ENCODE results near the gene TMEM117. TPM values are rescaled to one million over a fixed set of nuclear protein-coding genes. Genes with fewer than 3 reads are reported as not detected.

Gene TMEM117
- polyA plus RNA-seq, 1 donor (not counting 4 experiments of a cell fraction or from before 2014, with no cell fraction given): 8.5 TPM

DNA sequence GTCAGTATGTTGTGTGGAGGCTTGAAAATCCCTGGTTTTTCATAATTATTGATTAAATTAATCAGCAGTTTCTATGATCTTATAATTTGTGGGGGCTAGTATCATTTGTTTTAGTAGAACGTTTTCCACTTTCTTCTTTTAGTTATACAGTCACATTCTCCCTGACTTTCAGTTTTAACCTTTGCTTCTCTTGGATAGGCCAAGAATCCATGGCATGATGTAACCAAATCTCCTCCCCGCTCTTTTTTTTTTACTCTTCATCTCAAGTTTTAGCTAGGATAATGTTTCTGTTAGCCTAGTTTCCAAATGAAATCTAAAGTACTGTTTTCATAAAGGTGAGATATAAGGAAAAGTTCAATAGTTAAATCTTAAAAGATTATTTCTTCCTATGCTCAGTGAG, 106.5 kb downstream of the TMEM117 start:
- Histone ChIP-seq H3K36me3 (ENCODE audit: control insufficient read depth in 2 of 2, extremely low read depth in 1 of 2, insufficient read depth in 2 of 2, low read length in 2 of 2) (no peaks in the 10 kb centered on the region), H3K9me1 (ENCODE audit: control insufficient read depth, extremely low read depth, insufficient read depth, low read length) (no peaks in the 10 kb centered on the region), H2AFZ (ENCODE audit: control insufficient read depth, low read length) (no peak overlapping the region), H3K4me2 (ENCODE audit: control insufficient read depth, extremely low read depth, insufficient read depth, low read depth, low read length) (no peak overlapping the region), H3K79me2 (ENCODE audit: control insufficient read depth, insufficient read depth, low read length) (no peaks in the 10 kb centered on the region), H3K27me3 (ENCODE audit: control insufficient read depth, extremely low read depth, insufficient read depth, low read length) (no peaks in the 10 kb centered on the region), H3K4me1 (ENCODE audit: control insufficient read depth, extremely low read depth, insufficient read depth, low read length) (no peaks in the 10 kb centered on the region), H3K4me3 (ENCODE audit: control insufficient read depth in 2 of 3, extremely low read depth in 1 of 3, insufficient read depth in 2 of 3, low read depth in 1 of 3, low read length in 3 of 3) (no peak overlapping the region), H3K27ac (ENCODE audit: control insufficient read depth, insufficient read depth, low read length) (no peak overlapping the region), H4K20me1 (ENCODE audit: control insufficient read depth, extremely low read depth, insufficient read depth, low read length) (no peaks in the 10 kb centered on the region), H3K9ac (ENCODE audit: control insufficient read depth, extremely low read depth, insufficient read depth, low read length) (no peak overlapping the region), H3K9me3 (ENCODE audit: control insufficient read depth, low read depth, low read length) (no peaks in the 10 kb centered on the region)
- dilution Hi-C loops (cut with MboI; ENCODE audit: extremely low pct_ligation_motif_present, low sequenced_read_pairs): no loop called here
- TF ChIP-seq EZH2 (IDR thresholded peaks at IDR 0.05; ENCODE audit: low read length): no peak
- TF ChIP-seq, protein P1, sequence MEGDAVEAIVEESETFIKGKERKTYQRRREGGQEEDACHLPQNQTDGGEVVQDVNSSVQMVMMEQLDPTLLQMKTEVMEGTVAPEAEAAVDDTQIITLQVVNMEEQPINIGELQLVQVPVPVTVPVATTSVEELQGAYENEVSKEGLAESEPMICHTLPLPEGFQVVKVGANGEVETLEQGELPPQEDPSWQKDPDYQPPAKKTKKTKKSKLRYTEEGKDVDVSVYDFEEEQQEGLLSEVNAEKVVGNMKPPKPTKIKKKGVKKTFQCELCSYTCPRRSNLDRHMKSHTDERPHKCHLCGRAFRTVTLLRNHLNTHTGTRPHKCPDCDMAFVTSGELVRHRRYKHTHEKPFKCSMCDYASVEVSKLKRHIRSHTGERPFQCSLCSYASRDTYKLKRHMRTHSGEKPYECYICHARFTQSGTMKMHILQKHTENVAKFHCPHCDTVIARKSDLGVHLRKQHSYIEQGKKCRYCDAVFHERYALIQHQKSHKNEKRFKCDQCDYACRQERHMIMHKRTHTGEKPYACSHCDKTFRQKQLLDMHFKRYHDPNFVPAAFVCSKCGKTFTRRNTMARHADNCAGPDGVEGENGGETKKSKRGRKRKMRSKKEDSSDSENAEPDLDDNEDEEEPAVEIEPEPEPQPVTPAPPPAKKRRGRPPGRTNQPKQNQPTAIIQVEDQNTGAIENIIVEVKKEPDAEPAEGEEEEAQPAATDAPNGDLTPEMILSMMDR (optimal IDR thresholded peaks at IDR 0.05 in 1 of 3, IDR thresholded peaks at IDR 0.05 in 1 of 3, conservative IDR thresholded peaks at IDR 0.05 in 1 of 3; ENCODE audit: extremely low read depth in 1 of 3, insufficient read depth in 2 of 3, low read length in 3 of 3): no peak
- DNase-seq (ENCODE audit: low read depth, low spot score): no peak
- FAIRE-seq: no peak

DNA sequence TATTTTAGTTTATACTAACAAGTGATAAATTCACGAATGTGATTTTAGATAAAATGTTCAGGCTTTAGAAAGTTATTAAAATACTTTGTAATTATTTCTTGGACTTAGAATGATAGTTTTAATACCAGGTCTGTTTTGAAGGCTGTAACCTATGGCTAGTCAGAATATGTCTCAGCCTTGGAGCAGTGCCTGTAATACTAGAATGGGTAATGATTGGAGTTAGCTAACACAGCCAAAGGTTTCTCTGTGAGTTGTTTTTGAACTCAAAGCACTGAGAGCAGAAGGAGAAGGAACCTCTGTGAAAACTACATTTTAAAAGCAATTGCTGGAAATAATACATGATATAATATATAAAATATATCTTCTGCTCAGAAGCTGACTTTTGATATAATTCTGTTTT, 110.1 kb downstream of the TMEM117 start:
- no peak for FAIRE-seq
- dilution Hi-C loops (cut with MboI; ENCODE audit: extremely low pct_ligation_motif_present, low sequenced_read_pairs): no loop called here

More for the DNA sequence above, 110.1 kb downstream of the TMEM117 start:
- H3K4me2 ChIP-seq (ENCODE audit: control insufficient read depth, extremely low read depth, insufficient read depth, low read depth, low read length): no peak overlapping the region
- no peaks in the 10 kb centered on the region for H3K79me2 ChIP-seq (ENCODE audit: control insufficient read depth, insufficient read depth, low read length)
- no peak overlapping the region for H3K4me3 ChIP-seq (ENCODE audit: control insufficient read depth in 2 of 3, extremely low read depth in 1 of 3, insufficient read depth in 2 of 3, low read depth in 1 of 3, low read length in 3 of 3)
- no peak for DNase-seq (ENCODE audit: low read depth, low spot score)
- no peaks in the 10 kb centered on the region for H4K20me1 ChIP-seq (ENCODE audit: control insufficient read depth, extremely low read depth, insufficient read depth, low read length)
- no peak overlapping the region for H3K9ac ChIP-seq (ENCODE audit: control insufficient read depth, extremely low read depth, insufficient read depth, low read length)
- H3K9me1 ChIP-seq (ENCODE audit: control insufficient read depth, extremely low read depth, insufficient read depth, low read length): no peaks in the 10 kb centered on the region
- H3K4me1 ChIP-seq (ENCODE audit: control insufficient read depth, extremely low read depth, insufficient read depth, low read length): no peaks in the 10 kb centered on the region
- H3K27me3 ChIP-seq (ENCODE audit: control insufficient read depth, extremely low read depth, insufficient read depth, low read length): no peaks in the 10 kb centered on the region
- H3K36me3 ChIP-seq (ENCODE audit: control insufficient read depth in 2 of 2, extremely low read depth in 1 of 2, insufficient read depth in 2 of 2, low read length in 2 of 2): peaks cover 0 to 2% of the 10 kb centered on the region in 2 experiments
- no peak overlapping the region for H2AFZ ChIP-seq (ENCODE audit: control insufficient read depth, low read length)
- no peak overlapping the region for H3K27ac ChIP-seq (ENCODE audit: control insufficient read depth, insufficient read depth, low read length)
- H3K9me3 ChIP-seq (ENCODE audit: control insufficient read depth, low read depth, low read length): no peaks in the 10 kb centered on the region
- TF ChIP-seq, protein P1 (optimal IDR thresholded peaks at IDR 0.05 in 1 of 3, IDR thresholded peaks at IDR 0.05 in 1 of 3, conservative IDR thresholded peaks at IDR 0.05 in 1 of 3; ENCODE audit: extremely low read depth in 1 of 3, insufficient read depth in 2 of 3, low read length in 3 of 3): no peak
- no peak for TF ChIP-seq EZH2 (IDR thresholded peaks at IDR 0.05; ENCODE audit: low read length)

Measured in keratinocyte (primary cell).